HepG2 (cell line): ENCODE results near the gene KTN1. TPM values are rescaled to one million over a fixed set of nuclear protein-coding genes. Genes with fewer than 3 reads are reported as not detected.

Experiments
- ATAC-seq: fragments of 200-7000 bp; cut with Tn5 transposase; 3 replicates; pipeline ENCODE4 v1.9.1; 2020; ENCODE audit warnings: mild to moderate bottlenecking, moderate library complexity
- BruUV-seq: library from RNA; stranded (reverse); fragments of 400-500 nt; replicated peaks from 2 replicates; lab custom pipeline; 2021; lab: Mats Ljungman, UMichigan
- CTCF ChIA-PET: fragments of 300-600 bp; formaldehyde crosslinking; extraction: SDS; loops from one replicate; lab custom pipeline; 2021; ENCODE audit warnings: low total read pairs, inconsistent platforms, low intra/inter-chr PET ratio; lab: Yijun Ruan, JAX
- POLR2A ChIA-PET: fragments of 350-600 bp; sonication (Branson Sonifier 250); formaldehyde crosslinking; loops from one replicate; lab custom pipeline; 2020; ENCODE audit warnings: antibody characterized with exemption, inconsistent platforms; lab: Yijun Ruan, JAX
- DNase-seq: peaks from one replicate; pipeline ENCODE4 v3.0.0-alpha.2; 2015; ENCODE audit warnings: low spot score
- FAIRE-seq: peaks from 3 replicates; lab custom pipeline; 2011; peaks lifted over from hg19 to GRCh38; lab: Jason Lieb, UNC
- H2AFZ ChIP-seq: one replicate; pipeline ENCODE4 v1.6.1; 2011; ENCODE audit warnings: low read length, inconsistent platforms
- H3K27ac ChIP-seq: fragments of 300-600 bp; 3 replicates; pipeline ENCODE4 v1.8.0; 2011; ENCODE audit warnings: mixed run types, mild to moderate bottlenecking, mixed read lengths, low read length, inconsistent platforms; ENCODE audit not compliant: insufficient read depth; ENCODE audit errors: extremely low read length
- H3K27me3 ChIP-seq, 2 experiments: fragments of 200-600 bp in 1 of 2; 2 replicates in 1 of 2; 3 replicates in 1 of 2; pipeline versions ENCODE4 v1.6.0 to v1.8.0; 2011; ENCODE audit warnings: low read length in 2 of 2, mild to moderate bottlenecking in 2 of 2, moderate library complexity in 2 of 2, inconsistent platforms in 1 of 2; ENCODE audit not compliant: insufficient read depth in 2 of 2, control insufficient read depth in 1 of 2
- H3K36me3 ChIP-seq, 2 experiments: fragments of 200-600 bp in 1 of 2; replicated peaks in 1 of 2; 2 replicates in 1 of 2; 3 replicates in 1 of 2; pipeline versions ENCODE4 v1.5.1 to v1.8.0; 2011; ENCODE audit warnings: low read length in 2 of 2, inconsistent platforms in 1 of 2; ENCODE audit not compliant: insufficient read depth in 2 of 2, control insufficient read depth in 1 of 2
- H3K4me1 ChIP-seq: 2 replicates; pipeline ENCODE4 v1.5.1; 2012; ENCODE audit warnings: low read length, inconsistent platforms; ENCODE audit not compliant: insufficient read depth
- H3K4me2 ChIP-seq: 2 replicates; pipeline ENCODE4 v1.6.0; 2011; ENCODE audit warnings: low read depth, low read length, inconsistent platforms
- H3K4me3 ChIP-seq, 3 experiments: fragments of 200-600 bp in 1 of 3; sonication (generic), shearing (Covaris generic) in 1 of 3; replicated peaks in 1 of 3; 2 replicates each; pipeline ENCODE4 v1.5.1; 2011 to 2016; ENCODE audit warnings: low read length in 3 of 3, inconsistent platforms in 2 of 3, low read depth in 2 of 3, mild to moderate bottlenecking in 2 of 3, control low read depth in 1 of 3, mixed read lengths in 1 of 3; ENCODE audit not compliant: insufficient read depth in 1 of 3
- H3K79me2 ChIP-seq: one replicate; pipeline ENCODE4 v1.6.1; 2011; ENCODE audit warnings: low read length, inconsistent platforms; ENCODE audit not compliant: insufficient read depth
- H3K9ac ChIP-seq: 2 replicates; pipeline ENCODE4 v1.6.0; 2011; ENCODE audit warnings: mild to moderate bottlenecking, low read depth, low read length, inconsistent platforms; ENCODE audit not compliant: insufficient read depth
- H3K9me3 ChIP-seq: 2 replicates; pipeline ENCODE4 v1.5.1; 2012; ENCODE audit warnings: mild to moderate bottlenecking, low read length
- H4K20me1 ChIP-seq: 2 replicates; pipeline ENCODE4 v1.6.0; 2011; ENCODE audit warnings: inconsistent platforms, mild to moderate bottlenecking, low read length, moderate library complexity; ENCODE audit not compliant: insufficient read depth
- DMAP1 ChIP-seq: IDR thresholded peaks from 2 replicates; pipeline ENCODE4 v1.6.1; 2016
- MAF1 ChIP-seq: sonication (generic); formaldehyde crosslinking; IDR thresholded peaks from 2 replicates; pipeline ENCODE4 v1.5.0; 2020; ENCODE audit warnings: missing genetic modification reagents, borderline replicate concordance
- MED13 ChIP-seq: sonication (generic); formaldehyde crosslinking; IDR thresholded peaks from 2 replicates; pipeline ENCODE4 v1.5.0; 2020; ENCODE audit warnings: missing genetic modification reagents
- NR1H2 ChIP-seq: sonication (generic); formaldehyde crosslinking; IDR thresholded peaks from 2 replicates; pipeline ENCODE4 v1.8.1; 2022; ENCODE audit warnings: low read depth, missing genetic modification reagents, borderline replicate concordance
- PAF1 ChIP-seq: IDR thresholded peaks from 2 replicates; pipeline ENCODE4 v1.6.1; 2016; ENCODE audit warnings: missing genetic modification reagents, missing compliant biosample characterization
- TBX2 ChIP-seq: sonication (generic); formaldehyde crosslinking; IDR thresholded peaks from 2 replicates; pipeline ENCODE4 v1.5.0; 2020; ENCODE audit warnings: missing genetic modification reagents, mild to moderate bottlenecking, borderline replicate concordance
- TEAD2 ChIP-seq: sonication (generic); formaldehyde crosslinking; IDR thresholded peaks from 2 replicates; pipeline ENCODE4 v1.9.0; 2021; ENCODE audit warnings: missing genetic modification reagents
- ZNF24 ChIP-seq: fragments of 450-650 bp; IDR thresholded peaks from 2 replicates; pipeline ENCODE4 v1.6.1; 2017; ENCODE audit warnings: antibody characterized with exemption, mild to moderate bottlenecking
- ZNF577 ChIP-seq: sonication (generic); formaldehyde crosslinking; IDR thresholded peaks from 2 replicates; pipeline ENCODE4 v1.4.0; 2020; ENCODE audit warnings: mild to moderate bottlenecking, low read depth, missing genetic modification reagents, borderline replicate concordance
- ZNF660 ChIP-seq: sonication (generic); formaldehyde crosslinking; IDR thresholded peaks from 2 replicates; pipeline ENCODE4 v1.5.1; 2020; ENCODE audit warnings: mild to moderate bottlenecking, low read depth, missing genetic modification reagents, borderline replicate concordance
- ZZZ3 ChIP-seq: sonication (generic); formaldehyde crosslinking; IDR thresholded peaks from 2 replicates; pipeline ENCODE4 v1.4.0; 2020; ENCODE audit warnings: missing genetic modification reagents, mild to moderate bottlenecking, borderline replicate concordance
- in situ Hi-C: cut with HindIII; loops from 2 replicates; pipeline ENCODE4 v1.10.0; 2017; ENCODE audit warnings: low pct_unique_long_range_greater_than_20kb; ENCODE audit not compliant: extremely low pct_ligation_motif_present
- intact Hi-C: fragments of 100-400 bp; cut with micrococcal nuclease; formaldehyde crosslinking; loops from one replicate; pipeline ENCODE4 v1.10.0; 2022; ENCODE audit not compliant: unreplicated experiment
- polyA plus RNA-seq, 8 experiments: library from polyadenylated mRNA; depleted of rRNA in 3 of 8; stranded (reverse) in 7 of 8; unstranded in 1 of 8; fragments of >200 nt; fragmentation: Illumina TruSeq in 4 of 8; extraction: Trizol in 4 of 8; gene quantifications; 2 replicates each; pipeline versions ENCODE4 v1.2.1 to v1.2.3, GENCODE V29; 2011 to 2016; ENCODE audit warnings: low read depth in 4 of 8, missing spikeins in 1 of 8, mixed read lengths in 1 of 8; ENCODE audit not compliant: insufficient read depth in 1 of 8
- total RNA-seq, 5 experiments: library from RNA; depleted of rRNA; stranded (reverse); fragments of >200 nt; fragmentation: Illumina TruSeq; extraction: Trizol; gene quantifications; 2 replicates each; pipeline ENCODE4 v1.2.3, GENCODE V29; 2016; ENCODE audit warnings: low read depth in 1 of 5
- TF ChIP-seq, protein P1 (sequence below): IDR thresholded peaks from 2 replicates; pipeline ENCODE4 v1.6.1; 2016; ENCODE audit warnings: low read depth
- TF ChIP-seq, protein P2 (sequence below): sonication (generic); formaldehyde crosslinking; IDR thresholded peaks from 2 replicates; pipeline ENCODE4 v1.8.1; 2023; ENCODE audit warnings: mild to moderate bottlenecking, inconsistent platforms, moderate library complexity, missing genetic modification reagents, borderline replicate concordance
- TF ChIP-seq, protein P3 (sequence below): IDR thresholded peaks from 2 replicates; pipeline ENCODE4 v1.4.0; 2020; ENCODE audit warnings: mild to moderate bottlenecking, missing genetic modification reagents
- TF ChIP-seq, protein P4 (sequence below): sonication (generic); formaldehyde crosslinking; IDR thresholded peaks from 2 replicates; pipeline ENCODE4 v1.4.0; 2020; ENCODE audit warnings: missing genetic modification reagents, mild to moderate bottlenecking, borderline replicate concordance

Gene KTN1
- total and polyA plus RNA-seq, 2 of the 13 experiments (the other 11 are each of a cell fraction or from before 2014, with no cell fraction given): 60.6 to 169 TPM

DNA sequence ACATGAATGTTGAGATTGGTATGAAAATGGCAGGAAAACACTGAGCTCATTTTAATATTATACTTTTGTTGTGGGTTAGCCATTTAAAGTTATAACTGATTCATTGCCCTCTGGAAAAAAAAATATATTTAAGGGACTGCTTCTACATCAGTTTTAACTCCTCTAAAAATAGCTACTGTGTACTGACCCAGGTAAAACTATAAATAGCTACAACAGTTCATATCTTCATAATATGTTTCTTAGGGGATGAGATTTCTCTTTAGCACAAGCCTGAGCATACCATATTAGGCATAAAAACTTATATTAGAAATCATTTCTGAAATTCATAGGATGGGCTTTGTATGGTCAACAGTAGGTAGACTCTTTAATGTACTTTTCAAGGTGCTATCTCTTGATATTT, 81.0 kb downstream of the KTN1 start:
- in situ Hi-C loops: loop anchor here (25.0 kb wide), 1 partner anchor 224 kb away; the partner anchor contains the start of gene TBPL2
- intact Hi-C loops: no loop called here
- CTCF ChIA-PET: no interaction called here

More for the DNA sequence above, 81.0 kb downstream of the KTN1 start:
- H3K79me2 ChIP-seq: no peaks in the 10 kb centered on the region
- H3K27ac ChIP-seq: no peak overlapping the region
- H4K20me1 ChIP-seq: no peaks in the 10 kb centered on the region
- no peak for FAIRE-seq
- H3K36me3 ChIP-seq: peaks cover 5 to 33% of the 10 kb centered on the region in 2 experiments
- no peak overlapping the region for H3K9ac ChIP-seq
- DNase-seq: no peak
- H2AFZ ChIP-seq: no peak overlapping the region
- H3K4me2 ChIP-seq: no peak overlapping the region
- TF ChIP-seq MAF1: no peak
- TF ChIP-seq TEAD2 (CRISPR knock-in tag): no peak
- TF ChIP-seq NR1H2 (CRISPR knock-in tag): no peak
- TF ChIP-seq, protein P1, sequence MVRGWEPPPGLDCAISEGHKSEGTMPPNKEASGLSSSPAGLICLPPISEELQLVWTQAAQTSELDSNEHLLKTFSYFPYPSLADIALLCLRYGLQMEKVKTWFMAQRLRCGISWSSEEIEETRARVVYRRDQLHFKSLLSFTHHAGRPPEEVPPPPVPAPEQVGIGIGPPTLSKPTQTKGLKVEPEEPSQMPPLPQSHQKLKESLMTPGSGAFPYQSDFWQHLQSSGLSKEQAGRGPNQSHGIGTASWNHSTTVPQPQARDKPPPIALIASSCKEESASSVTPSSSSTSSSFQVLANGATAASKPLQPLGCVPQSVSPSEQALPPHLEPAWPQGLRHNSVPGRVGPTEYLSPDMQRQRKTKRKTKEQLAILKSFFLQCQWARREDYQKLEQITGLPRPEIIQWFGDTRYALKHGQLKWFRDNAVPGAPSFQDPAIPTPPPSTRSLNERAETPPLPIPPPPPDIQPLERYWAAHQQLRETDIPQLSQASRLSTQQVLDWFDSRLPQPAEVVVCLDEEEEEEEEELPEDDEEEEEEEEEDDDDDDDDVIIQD (CRISPR knock-in tag): no peak
- no peak for TF ChIP-seq MED13
- TF ChIP-seq ZNF24: no peak
- no peak for TF ChIP-seq ZNF660 (CRISPR knock-in tag)
- TF ChIP-seq DMAP1 (CRISPR knock-in tag): no peak
- no peak for TF ChIP-seq ZNF577 (CRISPR knock-in tag)
- no peak for TF ChIP-seq TBX2 (CRISPR knock-in tag)
- TF ChIP-seq, protein P2, sequence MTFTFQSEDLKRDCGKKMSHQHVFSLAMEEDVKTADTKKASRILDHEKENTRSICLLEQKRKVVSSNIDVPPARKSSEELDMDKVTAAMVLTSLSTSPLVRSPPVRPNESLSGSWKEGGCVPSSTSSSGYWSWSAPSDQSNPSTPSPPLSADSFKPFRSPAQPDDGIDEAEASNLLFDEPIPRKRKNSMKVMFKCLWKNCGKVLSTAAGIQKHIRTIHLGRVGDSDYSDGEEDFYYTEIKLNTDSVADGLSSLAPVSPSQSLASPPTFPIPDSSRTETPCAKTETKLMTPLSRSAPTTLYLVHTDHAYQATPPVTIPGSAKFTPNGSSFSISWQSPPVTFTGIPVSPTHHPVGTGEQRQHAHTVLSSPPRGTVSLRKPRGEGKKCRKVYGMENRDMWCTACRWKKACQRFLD: no peak
- TF ChIP-seq, protein P3, sequence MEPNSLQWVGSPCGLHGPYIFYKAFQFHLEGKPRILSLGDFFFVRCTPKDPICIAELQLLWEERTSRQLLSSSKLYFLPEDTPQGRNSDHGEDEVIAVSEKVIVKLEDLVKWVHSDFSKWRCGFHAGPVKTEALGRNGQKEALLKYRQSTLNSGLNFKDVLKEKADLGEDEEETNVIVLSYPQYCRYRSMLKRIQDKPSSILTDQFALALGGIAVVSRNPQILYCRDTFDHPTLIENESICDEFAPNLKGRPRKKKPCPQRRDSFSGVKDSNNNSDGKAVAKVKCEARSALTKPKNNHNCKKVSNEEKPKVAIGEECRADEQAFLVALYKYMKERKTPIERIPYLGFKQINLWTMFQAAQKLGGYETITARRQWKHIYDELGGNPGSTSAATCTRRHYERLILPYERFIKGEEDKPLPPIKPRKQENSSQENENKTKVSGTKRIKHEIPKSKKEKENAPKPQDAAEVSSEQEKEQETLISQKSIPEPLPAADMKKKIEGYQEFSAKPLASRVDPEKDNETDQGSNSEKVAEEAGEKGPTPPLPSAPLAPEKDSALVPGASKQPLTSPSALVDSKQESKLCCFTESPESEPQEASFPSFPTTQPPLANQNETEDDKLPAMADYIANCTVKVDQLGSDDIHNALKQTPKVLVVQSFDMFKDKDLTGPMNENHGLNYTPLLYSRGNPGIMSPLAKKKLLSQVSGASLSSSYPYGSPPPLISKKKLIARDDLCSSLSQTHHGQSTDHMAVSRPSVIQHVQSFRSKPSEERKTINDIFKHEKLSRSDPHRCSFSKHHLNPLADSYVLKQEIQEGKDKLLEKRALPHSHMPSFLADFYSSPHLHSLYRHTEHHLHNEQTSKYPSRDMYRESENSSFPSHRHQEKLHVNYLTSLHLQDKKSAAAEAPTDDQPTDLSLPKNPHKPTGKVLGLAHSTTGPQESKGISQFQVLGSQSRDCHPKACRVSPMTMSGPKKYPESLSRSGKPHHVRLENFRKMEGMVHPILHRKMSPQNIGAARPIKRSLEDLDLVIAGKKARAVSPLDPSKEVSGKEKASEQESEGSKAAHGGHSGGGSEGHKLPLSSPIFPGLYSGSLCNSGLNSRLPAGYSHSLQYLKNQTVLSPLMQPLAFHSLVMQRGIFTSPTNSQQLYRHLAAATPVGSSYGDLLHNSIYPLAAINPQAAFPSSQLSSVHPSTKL (CRISPR knock-in tag): no peak
- no peak for TF ChIP-seq ZZZ3 (CRISPR knock-in tag)
- TF ChIP-seq, protein P4, sequence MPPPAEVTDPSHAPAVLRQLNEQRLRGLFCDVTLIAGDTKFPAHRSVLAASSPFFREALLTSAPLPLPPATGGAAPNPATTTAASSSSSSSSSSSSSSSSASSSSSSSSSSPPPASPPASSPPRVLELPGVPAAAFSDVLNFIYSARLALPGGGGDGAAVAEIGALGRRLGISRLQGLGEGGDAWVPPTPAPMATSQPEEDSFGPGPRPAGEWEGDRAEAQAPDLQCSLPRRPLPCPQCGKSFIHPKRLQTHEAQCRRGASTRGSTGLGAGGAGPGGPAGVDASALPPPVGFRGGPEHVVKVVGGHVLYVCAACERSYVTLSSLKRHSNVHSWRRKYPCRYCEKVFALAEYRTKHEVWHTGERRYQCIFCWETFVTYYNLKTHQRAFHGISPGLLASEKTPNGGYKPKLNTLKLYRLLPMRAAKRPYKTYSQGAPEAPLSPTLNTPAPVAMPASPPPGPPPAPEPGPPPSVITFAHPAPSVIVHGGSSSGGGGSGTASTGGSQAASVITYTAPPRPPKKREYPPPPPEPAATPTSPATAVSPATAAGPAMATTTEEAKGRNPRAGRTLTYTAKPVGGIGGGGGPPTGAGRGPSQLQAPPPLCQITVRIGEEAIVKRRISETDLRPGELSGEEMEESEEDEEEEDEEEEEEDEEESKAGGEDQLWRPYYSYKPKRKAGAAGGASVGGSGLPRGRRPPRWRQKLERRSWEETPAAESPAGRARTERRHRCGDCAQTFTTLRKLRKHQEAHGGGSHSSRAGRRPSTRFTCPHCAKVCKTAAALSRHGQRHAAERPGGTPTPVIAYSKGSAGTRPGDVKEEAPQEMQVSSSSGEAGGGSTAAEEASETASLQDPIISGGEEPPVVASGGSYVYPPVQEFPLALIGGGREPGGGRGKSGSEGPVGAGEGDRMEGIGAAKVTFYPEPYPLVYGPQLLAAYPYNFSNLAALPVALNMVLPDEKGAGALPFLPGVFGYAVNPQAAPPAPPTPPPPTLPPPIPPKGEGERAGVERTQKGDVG (CRISPR knock-in tag): no peak
- no peak for TF ChIP-seq PAF1 (CRISPR knock-in tag)
- no peaks in the 10 kb centered on the region for H3K4me1 ChIP-seq
- POLR2A ChIA-PET: no interaction called here
- BruUV-seq: no TSS peak
- no peaks in the 10 kb centered on the region for H3K9me3 ChIP-seq
- no peak overlapping the region for H3K4me3 ChIP-seq
- no peaks in the 10 kb centered on the region for H3K27me3 ChIP-seq
- ATAC-seq: no peak
